ENCODE measurements around the gene KIFAP3.

- TF ChIP-seq CTCF (IDR thresholded peaks at IDR 0.05), result no peak
- TF ChIP-seq EP300 (IDR thresholded peaks at IDR 0.05), result no peak
- TF ChIP-seq POLR2AphosphoS5 (IDR thresholded peaks at IDR 0.05), result no peak
These were observed 189.9 kb downstream of the KIFAP3 start for GRCh38 chr1:169884634-169885033.
